ENCODE measurements around the gene SF1. TPM values are rescaled to one million over a fixed set of nuclear protein-coding genes. Genes with fewer than 3 reads are reported as not detected.

SF1 gene
- total and polyA plus RNA-seq, 2 donors (not counting 3 experiments of a cell fraction or from before 2014, with no cell fraction given) = 95.0 to 342 TPM

- peaks cover 24% of the 10 kb centered on the region for H3K4me1 ChIP-seq (ENCODE audit: control insufficient read depth, extremely low read depth, insufficient read depth, low read length)
- intact Hi-C loops (cut with micrococcal nuclease) = no loop called here
Measured at GRCh38 chr11:64766881-64767280, 11.5 kb downstream of the SF1 start.

More at GRCh38 chr11:64766881-64767280, 11.5 kb downstream of the SF1 start:
- H2AFZ ChIP-seq (ENCODE audit: low read depth, low read length) = no peak overlapping the region
- ChIA-PET CTCF (no interaction called here), POLR2A (no interaction called here)
- peaks cover 71 to 75% of the 10 kb centered on the region in 2 experiments for H3K36me3 ChIP-seq (ENCODE audit: control insufficient read depth in 2 of 2, extremely low read depth in 1 of 2, insufficient read depth in 2 of 2, low read length in 2 of 2)
- FAIRE-seq (no peak), DNase-seq (ENCODE audit: low read depth, low spot score) (no peak)
- H3K27ac ChIP-seq (ENCODE audit: insufficient read depth, low read depth, low read length) = no peak overlapping the region
- H3K9me3 ChIP-seq (replicated peaks; ENCODE audit: control insufficient read depth, insufficient read depth, low read length) = no peaks in the 10 kb centered on the region
- H3K9ac ChIP-seq (replicated peaks; ENCODE audit: extremely low read depth, insufficient read depth, low read length) = no peak overlapping the region
- dilution Hi-C loops (cut with MboI; ENCODE audit: extremely low pct_ligation_motif_present, low sequenced_read_pairs) = no loop called here
- H3K4me2 ChIP-seq (ENCODE audit: insufficient read depth, low read length) = no peak overlapping the region
- H4K20me1 ChIP-seq (replicated peaks; ENCODE audit: control insufficient read depth, extremely low read depth, insufficient read depth, low read length) = peaks cover 10% of the 10 kb centered on the region
- no peak overlapping the region for H3K4me3 ChIP-seq (replicated peaks in 1 of 3; ENCODE audit: insufficient read depth in 1 of 3, low read depth in 1 of 3, low read length in 3 of 3)
- peaks cover 52% of the 10 kb centered on the region for H3K79me2 ChIP-seq (ENCODE audit: control insufficient read depth, insufficient read depth, low read length)
- H3K9me1 ChIP-seq (replicated peaks; ENCODE audit: control insufficient read depth, extremely low read depth, insufficient read depth, low read length) = no peaks in the 10 kb centered on the region
- no TSS peak for BruUV-seq (replicated peaks)
- no peaks in the 10 kb centered on the region for H3K27me3 ChIP-seq (ENCODE audit: control insufficient read depth in 2 of 2, insufficient read depth in 2 of 2, low read length in 2 of 2)
- TF ChIP-seq MYC (IDR thresholded peaks at IDR 0.05; ENCODE audit: low read depth, low read length) = no peak
- no peak for TF ChIP-seq GATA2 (IDR thresholded peaks at IDR 0.05; ENCODE audit: insufficient read depth, insufficient read length, low read depth, low read length)
- TF ChIP-seq POLR2AphosphoS5 (IDR thresholded peaks at IDR 0.05; ENCODE audit: insufficient read depth, low read depth, low read length) = no peak
- no peak for TF ChIP-seq EZH2 (IDR thresholded peaks at IDR 0.05; ENCODE audit: borderline replicate concordance, low read depth, low read length, severe bottlenecking)
- no peak for TF ChIP-seq FOS (IDR thresholded peaks at IDR 0.05; ENCODE audit: borderline replicate concordance, insufficient read depth, low read length)
- TF ChIP-seq CTCF (IDR thresholded peaks at IDR 0.05; ENCODE audit: extremely low read depth in 1 of 2, insufficient read depth in 1 of 2, low read depth in 1 of 2, low read length in 2 of 2) = no peak
- no peak for TF ChIP-seq MAX (IDR thresholded peaks at IDR 0.05; ENCODE audit: insufficient read depth, insufficient read length)
- no peak for TF ChIP-seq JUN (IDR thresholded peaks at IDR 0.05; ENCODE audit: borderline replicate concordance, insufficient read depth, insufficient read length, low read depth)

All from endothelial cell of umbilical vein (primary cell).